ENCODE data around the gene TIMM17B. TPM values are rescaled to one million over a fixed set of nuclear protein-coding genes. Genes with fewer than 3 reads are reported as not detected.

The TIMM17B gene
- total and polyA plus RNA-seq, 2 donors (not counting 1 experiment from before 2014, with no cell fraction given) = 50.0 to 63.9 TPM

GRCh38 chrX:48918301-48918642, 20.7 kb upstream of the TIMM17B start:
- no peaks in the 10 kb centered on the region for H3K27me3 ChIP-seq (replicated peaks in 1 of 4; ENCODE audit: control extremely low read depth in 1 of 4, control insufficient read depth in 3 of 4, insufficient read depth in 4 of 4, low read length in 3 of 4)
- intact Hi-C loops (cut with micrococcal nuclease) = loop anchor here (5.0 to 10.0 kb wide), 3 partner anchors 254 to 1703 kb away; partner anchors contain the start of genes CDK16, ELK1, PLP2 and UXT
- H3K9me3 Mint-ChIP-seq (ENCODE audit: insufficient read depth) = no peaks in the 10 kb centered on the region
- TF ChIP-seq EZH2 (IDR thresholded peaks at IDR 0.05; ENCODE audit: borderline replicate concordance, insufficient read depth, low read depth, low read length, poor library complexity, severe bottlenecking) (no peak), CTCF (IDR thresholded peaks at IDR 0.05) (no peak)
- no peaks in the 10 kb centered on the region for H3K27me3 Mint-ChIP-seq
- H3K4me1 ChIP-seq (ENCODE audit: control insufficient read depth in 2 of 2, insufficient read depth in 2 of 2, low read length in 2 of 2) = peaks cover 34 to 53% of the 10 kb centered on the region in 2 donors
- CTCF ChIA-PET = interaction anchor here (1.0 kb wide), 1 partner anchor 19 kb away, joined by 3 read pairs; no protein-coding TSS in a partner anchor
- H3K79me2 ChIP-seq (ENCODE audit: control insufficient read depth, insufficient read depth, low read length) = peaks cover 61% of the 10 kb centered on the region
- H2AFZ ChIP-seq (ENCODE audit: insufficient read depth, low read depth, low read length, poor library complexity, severe bottlenecking) = no peak overlapping the region
- H4K20me1 ChIP-seq (ENCODE audit: control insufficient read depth, insufficient read depth, low read length, poor library complexity, severe bottlenecking) = peaks cover 51% of the 10 kb centered on the region
- H3K27ac Mint-ChIP-seq = peak overlapping the region; percentile 97
- H3K36me3 ChIP-seq (replicated peaks in 1 of 2; ENCODE audit: control extremely low read depth in 1 of 2, control insufficient read depth in 1 of 2, extremely low read depth in 1 of 2, insufficient read depth in 2 of 2, low read length in 1 of 2) = peaks cover 0 to 46% of the 10 kb centered on the region in 2 experiments
- peak overlapping the region; percentile 84 for H3K27ac ChIP-seq (ENCODE audit: low read length in 2 of 2)
- 1% methylated on average over 13 of the region's 23 CpGs for WGBS (ENCODE audit: insufficient coverage)
- DNase-seq (no peak), ATAC-seq (ENCODE audit: low read depth) (no peak)
- H3K4me2 ChIP-seq (replicated peaks; ENCODE audit: low read depth, low read length, poor library complexity, severe bottlenecking) = peak overlapping the region; percentile 76
- peak overlapping the region; percentile 98 for H3K4me3 Mint-ChIP-seq
- peak overlapping the region in 4 of 5 experiments; percentile 67 to 94 (median 90) for H3K4me3 ChIP-seq (ENCODE audit: control extremely low read depth in 1 of 5, extremely low read depth in 1 of 5, insufficient read depth in 1 of 5, low read depth in 2 of 5, low read length in 4 of 5)
- POLR2A ChIA-PET = interaction anchor here (0.8 to 5.9 kb wide), 2 partner anchors 20 to 40 kb away, joined by 5 to 101 read pairs; no protein-coding TSS in a partner anchor
- peaks cover 45% of the 10 kb centered on the region for H3K4me1 Mint-ChIP-seq
- peak overlapping the region; percentile 90 for H3K9ac ChIP-seq (ENCODE audit: low read length)
- no peaks in the 10 kb centered on the region for H3K9me3 ChIP-seq (ENCODE audit: control extremely low read depth in 1 of 3, control insufficient read depth in 2 of 3, insufficient read depth in 1 of 3, low read length in 2 of 3)

Data from B cell (primary cell).